Neural cell (in vitro differentiated cells): ENCODE data around the gene PSEN2.

ENCODE experiments used
- POLR2AphosphoS5 ChIP-seq: IDR thresholded peaks from 2 replicates; pipeline ENCODE4 v1.6.1; 2012
- RAD21 ChIP-seq: fragments of 450-650 bp; conservative IDR thresholded peaks from 2 replicates; pipeline ENCODE4 v1.6.1; 2014; ENCODE audit warnings: antibody characterized with exemption, mild to moderate bottlenecking, moderate library complexity
- SMC3 ChIP-seq: fragments of 450-650 bp; conservative IDR thresholded peaks from 2 replicates; pipeline ENCODE4 v1.6.1; 2014; ENCODE audit warnings: antibody characterized with exemption, mild to moderate bottlenecking, moderate library complexity; ENCODE audit not compliant: poor library complexity
- TAF1 ChIP-seq: IDR thresholded peaks from 2 replicates; pipeline ENCODE4 v1.6.1; 2012; ENCODE audit warnings: low read depth
- TF ChIP-seq, protein P1 (sequence below): fragments of 450-650 bp; IDR thresholded peaks from 2 replicates; pipeline ENCODE4 v1.5.1; 2014; ENCODE audit warnings: antibody characterized with exemption, mild to moderate bottlenecking, moderate library complexity; ENCODE audit not compliant: poor library complexity, severe bottlenecking

DNA sequence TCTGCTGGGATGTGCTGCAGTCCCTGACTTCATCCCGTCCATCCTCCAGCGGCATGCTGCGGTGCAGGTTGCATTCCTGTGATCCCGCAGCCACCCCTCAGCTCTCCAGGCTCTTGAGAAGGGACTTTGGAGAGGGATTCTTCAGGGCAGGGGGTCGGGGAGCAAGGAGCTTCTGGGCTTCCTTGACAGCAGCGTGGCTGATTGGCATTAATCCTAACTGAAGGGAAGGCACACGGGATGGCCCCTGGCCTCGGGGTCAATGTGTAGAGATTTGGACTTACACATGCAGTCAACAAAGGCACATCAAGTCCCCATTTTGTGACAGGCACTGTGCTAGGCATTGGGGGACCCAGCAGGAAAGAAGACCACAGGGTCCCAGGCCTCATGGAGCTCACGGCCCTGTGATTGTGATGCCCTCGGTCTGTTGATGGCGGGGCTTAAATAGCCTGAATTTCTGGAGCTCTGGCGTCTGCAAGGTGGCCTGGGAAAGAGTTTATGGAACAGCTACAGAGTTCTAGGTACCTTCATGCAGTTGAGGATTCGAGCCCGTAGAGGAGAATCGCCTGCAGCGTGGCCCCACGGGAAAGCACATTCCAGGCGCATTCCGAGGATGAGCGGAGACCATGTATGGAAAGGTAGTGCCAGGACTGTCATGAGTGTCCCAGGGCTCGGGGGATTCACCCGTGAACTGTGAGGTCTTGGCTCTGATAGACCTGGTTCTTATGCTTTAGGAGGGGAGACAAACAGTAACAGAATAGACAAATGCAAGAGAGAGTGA, 20.1 kb downstream of the PSEN2 start:
- TF ChIP-seq, protein P1, sequence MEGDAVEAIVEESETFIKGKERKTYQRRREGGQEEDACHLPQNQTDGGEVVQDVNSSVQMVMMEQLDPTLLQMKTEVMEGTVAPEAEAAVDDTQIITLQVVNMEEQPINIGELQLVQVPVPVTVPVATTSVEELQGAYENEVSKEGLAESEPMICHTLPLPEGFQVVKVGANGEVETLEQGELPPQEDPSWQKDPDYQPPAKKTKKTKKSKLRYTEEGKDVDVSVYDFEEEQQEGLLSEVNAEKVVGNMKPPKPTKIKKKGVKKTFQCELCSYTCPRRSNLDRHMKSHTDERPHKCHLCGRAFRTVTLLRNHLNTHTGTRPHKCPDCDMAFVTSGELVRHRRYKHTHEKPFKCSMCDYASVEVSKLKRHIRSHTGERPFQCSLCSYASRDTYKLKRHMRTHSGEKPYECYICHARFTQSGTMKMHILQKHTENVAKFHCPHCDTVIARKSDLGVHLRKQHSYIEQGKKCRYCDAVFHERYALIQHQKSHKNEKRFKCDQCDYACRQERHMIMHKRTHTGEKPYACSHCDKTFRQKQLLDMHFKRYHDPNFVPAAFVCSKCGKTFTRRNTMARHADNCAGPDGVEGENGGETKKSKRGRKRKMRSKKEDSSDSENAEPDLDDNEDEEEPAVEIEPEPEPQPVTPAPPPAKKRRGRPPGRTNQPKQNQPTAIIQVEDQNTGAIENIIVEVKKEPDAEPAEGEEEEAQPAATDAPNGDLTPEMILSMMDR: no peak
- TF ChIP-seq TAF1: no peak
- no peak for TF ChIP-seq POLR2AphosphoS5
- no peak for TF ChIP-seq RAD21
- no peak for TF ChIP-seq SMC3
